Measurements from ENCODE around the gene ROBO4. TPM values are rescaled to one million over a fixed set of nuclear protein-coding genes. Genes with fewer than 3 reads are reported as not detected.

ROBO4 gene
- total and polyA plus RNA-seq, 7 donors: 5.4 to 17.5 (median 14.9) TPM

- intact Hi-C loops (cut with DNase I): no loop called here
- Histone ChIP-seq H3K4me1 (no peaks in the 10 kb centered on the region), H3K27me3 (ENCODE audit: insufficient read depth in 3 of 3, low read length in 2 of 3) (peaks cover 0 to 28% (median 2%) of the 10 kb centered on the region in 3 donors), H3K36me3 (ENCODE audit: insufficient read depth in 1 of 2, low read depth in 1 of 2) (no peaks in the 10 kb centered on the region), H3K27ac (peak overlapping the region; percentile 58), H3K4me3 (peak overlapping the region; percentile 69), H3K9me3 (no peaks in the 10 kb centered on the region)
- WGBS, 3 donors: 4 to 5% (median 5%) methylated on average over 70 to 82 of the region's 82 CpGs
- peak; percentile 84 to 87 for DNase-seq
- ATAC-seq: peak; percentile 59 to 80 (median 74)
- TF ChIP-seq CTCF (IDR thresholded peaks at IDR 0.05): no peak
Measured at GRCh38 chr11:124920870-124921609, 23.4 kb upstream of the ROBO4 start.

- no peak overlapping the region for H3K27ac ChIP-seq
- H3K9me3 ChIP-seq: no peaks in the 10 kb centered on the region
- no peak for TF ChIP-seq CTCF (IDR thresholded peaks at IDR 0.05)
- WGBS, 3 donors: 58 to 71% (median 61%) methylated on average over 5 of the region's 5 CpGs
- H3K36me3 ChIP-seq (ENCODE audit: insufficient read depth in 1 of 2, low read depth in 1 of 2): no peaks in the 10 kb centered on the region
- peaks cover 0 to 28% (median 2%) of the 10 kb centered on the region in 3 donors for H3K27me3 ChIP-seq (ENCODE audit: insufficient read depth in 3 of 3, low read length in 2 of 3)
- DNase-seq (no peak), ATAC-seq (peak in 1 of 4 donors; percentile 13)
- H3K4me3 ChIP-seq: peak overlapping the region; percentile 69
- no peaks in the 10 kb centered on the region for H3K4me1 ChIP-seq
- intact Hi-C loops (cut with DNase I): no loop called here
Measured at GRCh38 chr11:124920356-124920755, 22.7 kb upstream of the ROBO4 start.

DNA sequence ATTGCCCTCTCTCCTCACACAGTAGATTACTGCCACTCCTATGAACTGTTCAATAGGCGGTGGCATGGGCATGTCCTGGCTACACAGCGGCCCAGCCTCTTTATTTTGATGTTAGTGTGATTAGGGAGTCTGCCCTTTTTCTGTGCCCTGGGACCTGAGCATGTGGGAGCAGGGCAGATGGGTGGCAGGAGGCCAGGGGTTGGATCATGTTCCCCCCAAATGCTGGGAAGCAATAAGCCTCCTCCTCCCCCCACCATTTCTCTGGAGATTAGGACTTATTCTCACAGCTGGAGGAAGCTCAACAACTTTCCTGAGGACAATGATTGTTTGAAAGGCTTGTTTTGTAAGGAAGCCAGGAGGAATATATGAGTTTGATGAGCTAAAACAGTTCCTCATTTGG is 22.2 kb upstream of the ROBO4 start:
- Histone ChIP-seq H3K27ac (no peak overlapping the region), H3K4me3 (no peak overlapping the region), H3K4me1 (no peaks in the 10 kb centered on the region), H3K36me3 (ENCODE audit: insufficient read depth in 1 of 2, low read depth in 1 of 2) (no peaks in the 10 kb centered on the region), H3K27me3 (ENCODE audit: insufficient read depth in 3 of 3, low read length in 2 of 3) (peaks cover 0 to 28% (median 2%) of the 10 kb centered on the region in 3 donors), H3K9me3 (no peaks in the 10 kb centered on the region)
- ATAC-seq: no peak
- intact Hi-C loops (cut with DNase I): no loop called here
- WGBS, 3 donors: 75 to 100% (median 84%) methylated on average over 2 of the region's 2 CpGs
- no peak for DNase-seq
- no peak for TF ChIP-seq CTCF (IDR thresholded peaks at IDR 0.05)

DNA sequence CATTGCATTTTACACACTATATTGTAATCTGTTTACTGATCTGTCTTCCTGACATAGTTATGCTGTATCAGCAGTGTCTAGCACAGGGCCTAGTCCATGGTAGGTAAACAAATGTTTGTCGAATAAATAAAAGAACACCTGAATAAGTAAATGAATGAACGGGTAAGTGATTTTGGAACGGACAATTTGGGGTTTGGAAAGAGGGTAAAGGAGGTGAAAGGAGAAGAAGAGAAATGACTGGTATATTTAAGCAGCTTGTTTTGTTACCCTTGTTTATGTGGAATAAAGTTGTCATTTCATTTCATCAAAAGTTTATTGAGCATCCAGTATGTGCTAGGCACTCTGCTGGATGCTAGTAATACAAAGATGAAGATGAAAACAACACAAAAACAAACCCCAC is 21.3 kb upstream of the ROBO4 start, which contains the start of gene HEPN1:
Gene HEPN1 (plus strand): TSS at position 301 of the 400 bp plus-strand sequence.
- no peak for ATAC-seq
- Histone ChIP-seq H3K36me3 (ENCODE audit: insufficient read depth in 1 of 2, low read depth in 1 of 2) (no peaks in the 10 kb centered on the region), H3K4me3 (no peak within 1 kb of the TSS), H3K4me1 (no peaks in the 10 kb centered on the region), H3K27me3 (ENCODE audit: insufficient read depth in 3 of 3, low read length in 2 of 3) (peaks cover 0 to 28% (median 2%) of the 10 kb centered on the region in 3 donors), H3K9me3 (no peaks in the 10 kb centered on the region), H3K27ac (no peak within 1 kb of the TSS)
- intact Hi-C loops (cut with DNase I): no loop called here
- no peak for DNase-seq
- no peak for TF ChIP-seq CTCF (IDR thresholded peaks at IDR 0.05)
- WGBS, 3 donors: 89 to 94% (median 91%) methylated on average over 3 of the region's 3 CpGs

All from psoas muscle (tissue), 8 donors.